Activated B cell treated with CpG ODN at 0.5 μM for 24 hours (primary cell): ENCODE measurements around the gene LEPROT. TPM values are rescaled to one million over a fixed set of nuclear protein-coding genes. Genes with fewer than 3 reads are reported as not detected.
"Not testable (repeated sequence)": the region's sequence is repeated elsewhere in the genome, so short reads cannot be mapped to it uniquely, and the experiment has no call there.

Source experiments
- ATAC-seq: fragments of 200-7000 bp; cut with Tn5 transposase; one replicate; pipeline ENCODE4 v1.10.0; 2021; ENCODE audit warnings: low read depth, mild to moderate bottlenecking, moderate library complexity
- CTCF ChIA-PET: fragments of 350-600 bp; sonication (Branson Sonifier 250); formaldehyde crosslinking; loops from one replicate; lab custom pipeline; 2021; ENCODE audit warnings: antibody characterized with exemption; lab: Charles Lee
- POLR2A ChIA-PET: fragments of 350-600 bp; sonication (Branson Sonifier 250); formaldehyde crosslinking; loops from one replicate; lab custom pipeline; 2021; ENCODE audit warnings: antibody characterized with exemption; lab: Charles Lee
- DNase-seq: peaks from one replicate; pipeline ENCODE4 v3.0.0; 2022
- H3K27ac Mint-ChIP-seq: one replicate; pipeline ENCODE4 v1.8.0; 2020; ENCODE audit warnings: mixed read lengths
- H3K27me3 Mint-ChIP-seq: one replicate; pipeline ENCODE4 v1.8.0; 2021; ENCODE audit warnings: mixed read lengths
- H3K36me3 Mint-ChIP-seq: one replicate; pipeline ENCODE4 v1.8.0; 2021; ENCODE audit warnings: low read depth, mixed read lengths
- H3K4me1 Mint-ChIP-seq: one replicate; pipeline ENCODE4 v1.8.0; 2021; ENCODE audit warnings: mixed read lengths
- H3K4me3 Mint-ChIP-seq: one replicate; pipeline ENCODE4 v1.8.0; 2020; ENCODE audit warnings: mild to moderate bottlenecking, mixed read lengths
- H3K9me3 Mint-ChIP-seq: one replicate; pipeline ENCODE4 v1.8.0; 2020; ENCODE audit warnings: mixed read lengths
- CTCF ChIP-seq: fragments of 200-600 bp; IDR thresholded peaks from one replicate; pipeline ENCODE4 v1.8.0; 2022; ENCODE audit warnings: antibody characterized with exemption, mild to moderate bottlenecking
- intact Hi-C: fragments of 100-400 bp; cut with micrococcal nuclease; formaldehyde crosslinking; loops from one replicate; pipeline ENCODE4 v1.15.1; 2024
- total RNA-seq: library from RNA; stranded (reverse); gene quantifications from 2 replicates; pipeline ENCODE4 v1.2.3, GENCODE V29; 2022

The LEPROT gene
- total RNA-seq, 1 donor from 2014 or later = 15.4 TPM

DNA sequence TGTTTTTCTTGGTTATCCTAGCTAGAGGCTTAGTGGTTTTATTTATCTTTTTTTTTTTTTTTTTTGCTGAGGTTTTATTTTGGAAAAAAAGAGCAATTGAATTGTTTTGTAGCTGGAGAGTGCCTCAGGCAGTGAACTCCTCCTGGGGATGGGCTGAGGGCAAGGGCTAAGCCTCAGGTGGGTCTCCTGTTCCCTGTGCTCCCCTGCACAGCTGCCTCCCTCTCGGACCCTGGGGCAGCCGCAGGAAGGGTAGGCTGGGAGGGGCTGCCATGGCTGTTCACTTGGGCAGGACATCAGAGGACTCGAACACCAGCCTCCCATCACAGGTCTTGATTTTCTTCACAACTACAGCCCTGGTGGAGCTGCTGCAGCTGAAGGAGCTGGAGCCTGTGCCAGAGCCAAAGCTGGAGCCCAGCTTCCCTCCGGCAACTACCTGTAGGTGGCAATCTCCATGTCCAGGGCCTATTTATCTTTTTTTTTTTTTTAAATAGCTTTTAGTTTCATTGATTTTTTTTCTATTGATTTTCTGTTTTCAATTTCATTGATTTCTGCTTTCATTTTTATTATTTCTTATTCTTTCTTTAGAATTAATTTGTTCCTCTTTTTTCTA lies 28.9 kb downstream of the LEPROT start:
- ChIA-PET POLR2A (no interaction called here), CTCF (no interaction called here)
- intact Hi-C loops = no loop called here
- no peak overlapping the region for H3K27ac Mint-ChIP-seq
- H3K9me3 Mint-ChIP-seq = no peaks in the 10 kb centered on the region
- H3K4me3 Mint-ChIP-seq = no peak overlapping the region
- H3K4me1 Mint-ChIP-seq = no peaks in the 10 kb centered on the region
- no peak for ATAC-seq
- no peaks in the 10 kb centered on the region for H3K36me3 Mint-ChIP-seq
- TF ChIP-seq CTCF = no peak
- no peak for DNase-seq
- H3K27me3 Mint-ChIP-seq = no peaks in the 10 kb centered on the region

- H3K27ac Mint-ChIP-seq, ATAC-seq, H3K4me3 Mint-ChIP-seq, H3K27me3 Mint-ChIP-seq, CTCF ChIA-PET, intact Hi-C loops, DNase-seq, H3K36me3 Mint-ChIP-seq, H3K4me1 Mint-ChIP-seq, POLR2A ChIA-PET, H3K9me3 Mint-ChIP-seq: not testable (repeated sequence)
These were observed 35.2 kb downstream of the LEPROT start for GRCh38 chr1:65455678-65456077.

- no peak for TF ChIP-seq CTCF
- ChIA-PET CTCF (no interaction called here), POLR2A (no interaction called here)
- Mint-ChIP-seq H3K4me1 (no peaks in the 10 kb centered on the region), H3K4me3 (no peak overlapping the region), H3K9me3 (peaks cover 4% of the 10 kb centered on the region), H3K27me3 (peaks cover 4% of the 10 kb centered on the region), H3K27ac (no peak overlapping the region), H3K36me3 (no peaks in the 10 kb centered on the region)
- no peak for ATAC-seq
- intact Hi-C loops = no loop called here
- no peak for DNase-seq
These were observed 36.0 kb downstream of the LEPROT start for GRCh38 chr1:65456481-65456880.

DNA sequence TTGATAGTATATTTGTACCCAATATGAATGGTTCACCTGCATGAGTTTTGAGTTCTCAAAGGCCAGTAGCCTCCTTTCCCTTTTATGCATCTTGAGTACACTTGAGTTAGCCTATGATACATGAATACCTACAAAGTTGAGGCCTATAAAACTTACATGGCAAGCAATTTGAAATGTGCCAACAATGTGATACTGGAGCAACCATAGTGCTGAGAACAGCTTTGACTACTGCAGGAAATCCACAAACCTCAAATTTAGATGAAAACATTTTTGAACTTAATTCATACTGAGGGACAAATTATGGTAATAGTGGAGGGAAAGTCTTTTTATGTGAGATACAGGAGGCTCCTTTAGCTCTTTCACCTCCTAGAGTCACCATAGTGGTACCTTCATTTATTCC lies 37.4 kb downstream of the LEPROT start:
- CTCF ChIA-PET = no interaction called here
- no peak for TF ChIP-seq CTCF

DNA sequence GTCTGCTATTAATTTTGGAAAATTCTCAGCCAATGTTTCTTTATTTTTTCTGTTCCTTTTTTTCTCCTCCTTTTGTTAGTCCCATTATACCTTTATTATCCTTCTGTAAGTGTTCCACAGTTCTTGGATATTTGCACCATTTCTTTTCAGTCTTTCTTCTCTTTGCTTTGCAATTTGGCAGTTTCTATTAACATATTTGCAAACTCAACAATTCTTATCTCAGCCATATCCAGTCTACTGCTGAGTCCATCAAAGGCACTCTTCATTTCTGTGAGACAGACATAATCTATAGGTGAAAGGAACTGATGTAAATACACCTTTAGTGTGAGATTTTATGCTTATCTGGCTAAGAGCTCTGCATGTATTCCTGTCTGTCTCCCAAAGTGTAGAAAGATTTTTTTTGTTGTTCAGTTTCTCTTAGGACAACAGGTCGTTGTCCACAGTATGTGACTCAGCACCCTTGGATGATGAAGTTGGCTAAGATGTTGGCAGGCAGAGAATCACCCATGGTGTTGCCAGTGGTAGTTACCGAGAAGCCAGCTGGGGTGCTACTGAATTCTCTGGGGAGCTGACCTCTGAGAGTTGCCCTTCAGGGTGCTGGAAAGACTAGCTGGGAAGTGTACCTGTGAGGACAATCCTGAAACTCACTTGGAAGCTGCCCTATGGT lies 38.4 kb downstream of the LEPROT start:
- ATAC-seq (no peak), DNase-seq (no peak)
- H3K27ac Mint-ChIP-seq = no peak overlapping the region
- intact Hi-C loops = no loop called here
- TF ChIP-seq CTCF = no peak
- CTCF ChIA-PET = interaction anchor here (1.1 to 1.2 kb wide), 3 partner anchors 28 to 250 kb away, joined by 4 to 5 read pairs (median 4); no protein-coding TSS in a partner anchor
- peaks cover 9% of the 10 kb centered on the region for H3K9me3 Mint-ChIP-seq
- no peaks in the 10 kb centered on the region for H3K4me1 Mint-ChIP-seq
- no peak overlapping the region for H3K4me3 Mint-ChIP-seq
- no peaks in the 10 kb centered on the region for H3K36me3 Mint-ChIP-seq
- POLR2A ChIA-PET = no interaction called here
- peaks cover 4% of the 10 kb centered on the region for H3K27me3 Mint-ChIP-seq

More for the DNA sequence above, 37.4 kb downstream of the LEPROT start:
- DNase-seq (no peak), ATAC-seq (no peak)
- POLR2A ChIA-PET = no interaction called here
- H3K36me3 Mint-ChIP-seq = no peaks in the 10 kb centered on the region
- H3K4me3 Mint-ChIP-seq = no peak overlapping the region
- H3K27me3 Mint-ChIP-seq = peaks cover 4% of the 10 kb centered on the region
- intact Hi-C loops = no loop called here
- H3K4me1 Mint-ChIP-seq = no peaks in the 10 kb centered on the region
- peaks cover 4% of the 10 kb centered on the region for H3K9me3 Mint-ChIP-seq
- H3K27ac Mint-ChIP-seq = no peak overlapping the region
